OCI-LY3 (cell line): ENCODE data around the gene SCN1B.

Experiments
- H2AFZ ChIP-seq: fragments of 200-600, 300-600 bp; shearing (Covaris generic); 2 replicates; pipeline ENCODE4 v1.6.0; 2014; ENCODE audit warnings: antibody characterized with exemption, low read depth, low read length
- H3K27ac ChIP-seq: fragments of 200-600, 300-600 bp; sonication (generic); 2 replicates; pipeline ENCODE4 v1.5.1; 2014; ENCODE audit warnings: mild to moderate bottlenecking, low read length, moderate library complexity, mixed read lengths
- H3K27me3 ChIP-seq: fragments of 200-600, 300-600 bp; sonication (generic); 2 replicates; pipeline ENCODE4 v1.6.1; 2014; ENCODE audit warnings: low read depth, low read length, mixed read lengths
- H3K36me3 ChIP-seq: fragments of 200-600, 300-600 bp; sonication (generic); replicated peaks from 2 replicates; pipeline ENCODE3; 2014; ENCODE audit warnings: low read depth, low read length, mixed read lengths
- H3K4me1 ChIP-seq: fragments of 300-600, 200-600 bp; sonication (generic); 2 replicates; pipeline ENCODE4 v1.6.1; 2014; ENCODE audit warnings: low read length, mixed read lengths
- H3K4me2 ChIP-seq: fragments of 200-600, 300-600 bp; sonication (generic); 2 replicates; pipeline ENCODE4 v1.6.1; 2014; ENCODE audit warnings: low read length, mixed read lengths
- H3K4me3 ChIP-seq: fragments of 300-600, 200-600 bp; sonication (generic); 2 replicates; pipeline ENCODE4 v1.5.1; 2014; ENCODE audit warnings: antibody characterized with exemption, mild to moderate bottlenecking, low read length, moderate library complexity
- H3K79me2 ChIP-seq: fragments of 300-600, 200-600 bp; shearing (Covaris generic); 2 replicates; pipeline ENCODE4 v1.6.1; 2014; ENCODE audit warnings: mild to moderate bottlenecking, low read length, mixed read lengths
- H3K9ac ChIP-seq: fragments of 300-600, 200-600 bp; shearing (Covaris generic); 2 replicates; pipeline ENCODE4 v1.6.0; 2014; ENCODE audit warnings: mild to moderate bottlenecking, low read length, moderate library complexity
- H3K9me3 ChIP-seq: fragments of 200-600, 300-600 bp; shearing (Covaris generic); 2 replicates; pipeline ENCODE4 v1.6.1; 2014; ENCODE audit warnings: low read length, mixed read lengths; ENCODE audit not compliant: insufficient read depth
- H4K20me1 ChIP-seq: fragments of 200-600, 300-600 bp; sonication (generic); 2 replicates; pipeline ENCODE4 v1.6.1; 2016; ENCODE audit warnings: low read length, mixed read lengths; ENCODE audit not compliant: insufficient read depth
- CTCF ChIP-seq: fragments of 200-600, 300-600 bp; sonication (generic); IDR thresholded peaks from 2 replicates; pipeline ENCODE4 v1.5.1; 2014; ENCODE audit warnings: antibody characterized with exemption, low read length, low read depth
- EZH2phosphoT487 ChIP-seq: fragments of 200-600 bp; shearing (Covaris generic); IDR thresholded peaks from 2 replicates; pipeline ENCODE4 v1.6.1; 2018; ENCODE audit warnings: antibody characterized with exemption, mixed run types, low read depth

SCN1B gene

GRCh38 chr19:35089554-35089953 is 59.3 kb downstream of the SCN1B start:
- H3K27me3 ChIP-seq: no peaks in the 10 kb centered on the region; the same call in 1 of the 2 replicates
- H3K9me3 ChIP-seq: no peaks in the 10 kb centered on the region
- H3K9ac ChIP-seq: no peak overlapping the region
- H3K4me1 ChIP-seq: peaks cover 22% of the 10 kb centered on the region
- no peak overlapping the region for H3K4me2 ChIP-seq
- no peak overlapping the region for H3K4me3 ChIP-seq
- TF ChIP-seq CTCF (no peak), EZH2phosphoT487 (no peak)
- no peaks in the 10 kb centered on the region for H3K36me3 ChIP-seq
- no peaks in the 10 kb centered on the region for H4K20me1 ChIP-seq
- H3K79me2 ChIP-seq: no peaks in the 10 kb centered on the region
- H2AFZ ChIP-seq: no peak overlapping the region
- no peak overlapping the region for H3K27ac ChIP-seq
